GM12878 (cell line): ENCODE measurements around the gene PHLDB3. TPM values are rescaled to one million over a fixed set of nuclear protein-coding genes. Genes with fewer than 3 reads are reported as not detected.

Source experiments
- ATAC-seq: fragments of 200-7000 bp; cut with Tn5 transposase; 3 replicates; pipeline ENCODE4 v1.9.1; 2020; ENCODE audit warnings: mild to moderate bottlenecking, moderate library complexity
- BruUV-seq: library from RNA; stranded (reverse); fragments of 400-500 nt; replicated peaks from 2 replicates; lab custom pipeline; 2021; lab: Mats Ljungman, UMichigan
- CTCF ChIA-PET: fragments of 300-600 bp; sonication (Branson Sonifier 250); formaldehyde crosslinking; extraction: SDS; loops from one replicate; lab custom pipeline; 2021; ENCODE audit warnings: inconsistent platforms; lab: Yijun Ruan, JAX
- POLR2A ChIA-PET: fragments of 350-600 bp; formaldehyde crosslinking; extraction: SDS; loops from one replicate; lab custom pipeline; 2021; ENCODE audit warnings: inconsistent platforms; lab: Charles Lee
- RAD21 ChIA-PET: fragments of 300-600 bp; sonication (Branson Sonifier 250); formaldehyde crosslinking; loops from one replicate; lab custom pipeline; 2023; ENCODE audit warnings: antibody characterized with exemption; ENCODE audit not compliant: unreplicated experiment; lab: Charles Lee
- SMC1A ChIA-PET: fragments of 300-600 bp; sonication (Branson Sonifier 250); formaldehyde crosslinking; loops from one replicate; lab custom pipeline; 2023; ENCODE audit not compliant: unreplicated experiment, uncharacterized antibody; lab: Charles Lee
- DNase-seq: peaks from one replicate; pipeline ENCODE4 v3.0.0-alpha.2; 2011; ENCODE audit warnings: low read depth, low spot score
- FAIRE-seq: peaks from 3 replicates; lab custom pipeline; 2011; peaks lifted over from hg19 to GRCh38; lab: Jason Lieb, UNC
- H2AFZ ChIP-seq: 2 replicates; pipeline ENCODE4 v1.6.0; 2011; ENCODE audit warnings: low read depth, low read length, control low read depth; ENCODE audit not compliant: control insufficient read depth
- H3K27ac ChIP-seq: 2 replicates; pipeline ENCODE4 v1.5.1; 2011; ENCODE audit warnings: control low read depth; ENCODE audit not compliant: control insufficient read depth, insufficient read depth
- H3K27me3 ChIP-seq, 2 experiments: replicated peaks in 1 of 2; 2 replicates each; pipeline versions ENCODE4 v1.6.0 to v1.6.1; 2011; ENCODE audit warnings: low read length in 1 of 2; ENCODE audit not compliant: control insufficient read depth in 2 of 2, insufficient read depth in 2 of 2
- H3K36me3 ChIP-seq, 2 experiments: 2 replicates each; pipeline ENCODE4 v1.5.1; 2011; ENCODE audit warnings: low read length in 1 of 2; ENCODE audit not compliant: control insufficient read depth in 2 of 2, insufficient read depth in 2 of 2
- H3K4me1 ChIP-seq: 2 replicates; pipeline ENCODE4 v1.6.1; 2011; ENCODE audit warnings: mild to moderate bottlenecking, low read length, moderate library complexity, mixed read lengths; ENCODE audit not compliant: control insufficient read depth, insufficient read depth
- H3K4me2 ChIP-seq: 2 replicates; pipeline ENCODE4 v1.6.0; 2011; ENCODE audit warnings: control low read depth; ENCODE audit not compliant: control insufficient read depth, insufficient read depth
- H3K4me3 ChIP-seq: fragments of 200-600 bp; sonication (generic); 2 replicates; pipeline ENCODE4 v1.5.1; 2016
- H3K79me2 ChIP-seq: 2 replicates; pipeline ENCODE4 v1.6.0; 2011; ENCODE audit warnings: low read length; ENCODE audit not compliant: control insufficient read depth, insufficient read depth
- H3K9ac ChIP-seq: 2 replicates; pipeline ENCODE4 v1.8.0; 2011; ENCODE audit warnings: low read length, control low read depth, mixed read lengths; ENCODE audit not compliant: control insufficient read depth, insufficient read depth
- H3K9me3 ChIP-seq: replicated peaks from 3 replicates; pipeline ENCODE4 v1.5.1; 2011; ENCODE audit warnings: mild to moderate bottlenecking, low read length; ENCODE audit not compliant: control insufficient read depth, insufficient read depth
- H4K20me1 ChIP-seq: 2 replicates; pipeline ENCODE4 v1.6.0; 2011; ENCODE audit not compliant: control insufficient read depth, insufficient read depth
- CUX1 ChIP-seq: IDR thresholded peaks from 2 replicates; pipeline ENCODE4 v1.6.1; 2012; ENCODE audit warnings: improper control_type of control experiment, low read depth, low read length; ENCODE audit not compliant: insufficient replicate concordance
- EED ChIP-seq: sonication (generic); IDR thresholded peaks from 2 replicates; pipeline ENCODE4 v1.6.1; 2016; ENCODE audit warnings: antibody characterized with exemption, low read depth
- EGR1 ChIP-seq, 2 experiments: IDR thresholded peaks; 1 replicate in 1 of 2; 2 replicates in 1 of 2; pipeline ENCODE4 v1.6.1; 2011 to 2012; ENCODE audit warnings: low read depth in 2 of 2, low read length in 2 of 2, borderline replicate concordance in 1 of 2, mild to moderate bottlenecking in 1 of 2, moderate library complexity in 1 of 2
- KAT2A ChIP-seq: conservative IDR thresholded peaks from 2 replicates; pipeline ENCODE4 v1.6.1; 2011; ENCODE audit warnings: low read depth, low read length; ENCODE audit not compliant: control insufficient read depth
- MYC ChIP-seq: IDR thresholded peaks from 2 replicates; pipeline ENCODE4 v1.6.1; 2011; ENCODE audit warnings: mild to moderate bottlenecking, low read length, moderate library complexity, inconsistent platforms; ENCODE audit not compliant: insufficient read depth, insufficient replicate concordance, insufficient read length, severe bottlenecking
- PRDM15 ChIP-seq: fragments of 450-650 bp; formaldehyde crosslinking; IDR thresholded peaks from 2 replicates; pipeline ENCODE4 v1.4.0; 2020; ENCODE audit warnings: mild to moderate bottlenecking, moderate library complexity
- SMAD5 ChIP-seq: IDR thresholded peaks from 2 replicates; pipeline ENCODE4 v1.6.1; 2016; ENCODE audit warnings: antibody characterized with exemption, low read depth
- SRF ChIP-seq, 2 experiments: IDR thresholded peaks; 2 replicates each; pipeline ENCODE4 v1.6.1; 2011; ENCODE audit warnings: low read depth in 2 of 2, low read length in 2 of 2, mild to moderate bottlenecking in 1 of 2, moderate library complexity in 1 of 2
- SUPT20H ChIP-seq: IDR thresholded peaks from 2 replicates; pipeline ENCODE4 v1.6.1; 2011; ENCODE audit warnings: low read depth, mild to moderate bottlenecking, low read length, moderate library complexity, borderline replicate concordance; ENCODE audit not compliant: control insufficient read depth
- TARDBP ChIP-seq: IDR thresholded peaks from 2 replicates; pipeline ENCODE4 v1.6.1; 2016; ENCODE audit warnings: borderline replicate concordance
- YBX1 ChIP-seq: fragments of 450-650 bp; IDR thresholded peaks from 2 replicates; pipeline ENCODE4 v1.6.1; 2016; ENCODE audit warnings: antibody characterized with exemption
- ZBED1 ChIP-seq: IDR thresholded peaks from 2 replicates; pipeline ENCODE4 v1.6.1; 2016; ENCODE audit warnings: borderline replicate concordance
- WGBS: methylation state at CpG from one replicate; pipeline ENCODE4 v1.1.6; 2016; ENCODE audit warnings: low lambda C conversion rate; ENCODE audit not compliant: insufficient replicate concordance, insufficient coverage; ENCODE audit errors: missing lambda C conversion rate; 5-methylcytosine and 5-hydroxymethylcytosine counted together
- in situ Hi-C: fragments of 300-500 bp; cut with MboI; formaldehyde crosslinking; loops from 9 replicates; pipeline ENCODE4 v1.14.3; 2018; ENCODE audit warnings: mixed read lengths
- intact Hi-C: fragments of 100-400 bp; cut with micrococcal nuclease; formaldehyde crosslinking; loops from one replicate; pipeline ENCODE4 v1.14.2; 2022; ENCODE audit not compliant: unreplicated experiment
- polyA plus RNA-seq, 11 experiments: library from polyadenylated mRNA; depleted of rRNA in 4 of 11; unstranded in 6 of 11; stranded (reverse) in 5 of 11; fragments of >200 nt; fragmentation: Nextera tagmentation in 4 of 11; fragmentation: Illumina TruSeq in 1 of 11; extraction: Ambion mirVana in 4 of 11; extraction: Trizol in 1 of 11; gene quantifications; 1 replicate in 1 of 11; 2 replicates in 10 of 11; pipeline versions ENCODE4 v1.2.1 to v1.2.3, GENCODE V29; 2011 to 2016; ENCODE audit warnings: inconsistent platforms in 2 of 11, missing spikeins in 2 of 11, low read depth in 1 of 11
- total RNA-seq, 4 experiments: library from RNA; depleted of rRNA in 3 of 4; stranded (reverse); fragments of >200 nt in 3 of 4; fragmentation: Illumina TruSeq in 1 of 4; extraction: Trizol in 1 of 4; gene quantifications; 2 replicates each; pipeline versions ENCODE4 v1.2.1 to v1.2.3, GENCODE V29; 2013 to 2021

The PHLDB3 gene
- total and polyA plus RNA-seq, 10 of the 15 experiments (the other 5 are each of a cell fraction or from before 2014, with no cell fraction given) = 0.13 to 13.0 (median 5.5) TPM

GRCh38 chr19:43541920-43542650 lies 37.5 kb upstream of the PHLDB3 start:
- ChIA-PET RAD21 (no interaction called here), CTCF (interaction anchor here (0.9 kb wide), 1 partner anchor 9 kb away, joined by 4 read pairs; the partner anchor contains the start of gene ZNF575), POLR2A (interaction anchor here (0.5 kb wide), 1 partner anchor 120 kb away, joined by 3 read pairs; no protein-coding TSS in a partner anchor), SMC1A (no interaction called here)
- H3K79me2 ChIP-seq = no peaks in the 10 kb centered on the region
- H2AFZ ChIP-seq = no peak overlapping the region
- H3K9ac ChIP-seq = no peak overlapping the region
- intact Hi-C loops = no loop called here
- no peaks in the 10 kb centered on the region; the same call in 2 of the 3 replicates for H3K9me3 ChIP-seq
- H3K4me2 ChIP-seq = no peak overlapping the region
- H4K20me1 ChIP-seq = no peaks in the 10 kb centered on the region
- H3K27me3 ChIP-seq = no peaks in the 10 kb centered on the region
- no peak overlapping the region for H3K27ac ChIP-seq
- H3K4me1 ChIP-seq = no peaks in the 10 kb centered on the region
- in situ Hi-C loops = no loop called here
- no peak overlapping the region for H3K4me3 ChIP-seq
- DNase-seq (no peak), FAIRE-seq (no peak), ATAC-seq (no peak)
- WGBS = 94% methylated on average over 5 of the region's 5 CpGs
- no TSS peak for BruUV-seq
- peaks cover 8 to 13% of the 10 kb centered on the region in 2 experiments for H3K36me3 ChIP-seq
- TF ChIP-seq ZBED1 (no peak), CUX1 (no peak), MYC (no peak), SMAD5 (no peak), YBX1 (no peak), EGR1 (IDR thresholded peaks at IDR 0.05; ENCODE audit: borderline replicate concordance in 1 of 2, low read depth in 2 of 2, low read length in 2 of 2) (no peak), SUPT20H (no peak), PRDM15 (CRISPR knock-in tag) (no peak), SRF (IDR thresholded peaks at IDR 0.05; ENCODE audit: low read depth in 2 of 2, low read length in 2 of 2) (no peak), TARDBP (no peak), EED (no peak), KAT2A (no peak)
